A549 treated with dexamethasone at 1 μM for 4 hours (cell line): ENCODE measurements around the gene BTNL9. TPM values are rescaled to one million over a fixed set of nuclear protein-coding genes. Genes with fewer than 3 reads are reported as not detected.

Experiments
- total RNA-seq: library from RNA; stranded (reverse); fragments of 200-300 nt; extraction: Qiagen RNA extraction; gene quantifications from 5 replicates; pipeline ENCODE4 v1.2.3, GENCODE V29; 2022

BTNL9 gene
- 0.67 to 1.2 TPM (median 1.0 TPM) in 5 replicates for total RNA-seq

GRCh38 chr5:181039931-181040630, at the start of gene BTNL9:
Gene BTNL9 (plus strand): TSS chr5:181040266. CDS start chr5:181045490, 5,224 bp downstream.

Other genes starting within 250 kb of the BTNL9 start
- 68.9 to 88.7 TPM (median 85.3 TPM) in 5 replicates for gene MGAT1, start 237.5 kb upstream of the BTNL9 start, total RNA-seq
- 6.9 to 9.7 TPM (median 9.0 TPM) in 5 replicates for gene ZFP62, start 179.0 kb upstream of the BTNL9 start, total RNA-seq
- gene BTNL8, start 141.1 kb upstream of the BTNL9 start, total RNA-seq, result not detected in 5 replicates
- not detected in 5 replicates for gene BTNL3, start 51.4 kb upstream of the BTNL9 start, total RNA-seq
- not detected in 5 replicates for gene OR2V1, start 90.9 kb downstream of the BTNL9 start, total RNA-seq
- not detected in 5 replicates for gene OR2V2, start 107.3 kb downstream of the BTNL9 start, total RNA-seq
- 30.2 to 42.5 TPM (median 40.0 TPM) in 5 replicates for gene TRIM7, start 164.9 kb downstream of the BTNL9 start, total RNA-seq
- 19.0 to 28.2 TPM (median 27.0 TPM) in 5 replicates for gene TRIM41, start 183.0 kb downstream of the BTNL9 start, total RNA-seq
- 3,273 to 3,793 TPM (median 3,359 TPM) in 5 replicates for gene RACK1, start 203.6 kb downstream of the BTNL9 start, total RNA-seq
- 5.3 to 7.9 TPM (median 6.1 TPM) in 5 replicates for gene TRIM52, start 220.9 kb downstream of the BTNL9 start, total RNA-seq